ENCODE data around the gene RASGEF1C.

RASGEF1C gene

GRCh38 chr5:180079702-180080466 lies 129.1 kb downstream of the RASGEF1C start:
- DNase-seq: no peak

- no peak for DNase-seq
These were observed 130.7 kb downstream of the RASGEF1C start for GRCh38 chr5:180078348-180078747.

GRCh38 chr5:180077594-180078284 lies 131.3 kb downstream of the RASGEF1C start:
- DNase-seq: no peak

GRCh38 chr5:180075703-180076102 lies 133.3 kb downstream of the RASGEF1C start:
- no peak for DNase-seq

GRCh38 chr5:180074462-180074861 lies 134.5 kb downstream of the RASGEF1C start:
- no peak for DNase-seq

GRCh38 chr5:180072556-180072955 lies 136.5 kb downstream of the RASGEF1C start:
- DNase-seq: peak; percentile 27

- no peak for DNase-seq
These were observed 136.8 kb downstream of the RASGEF1C start for GRCh38 chr5:180072256-180072548.

GRCh38 chr5:180071531-180072255 lies 137.3 kb downstream of the RASGEF1C start, which contains the start of gene RNF130:
RNF130 (minus strand) TSS chr5:180071759; CDS start chr5:180071702, 57 bp downstream.
- peak; percentile 87 for DNase-seq

GRCh38 chr5:180070756-180071530 lies 138.1 kb downstream of the RASGEF1C start:
- no peak for DNase-seq

GRCh38 chr5:180069589-180070247 lies 139.3 kb downstream of the RASGEF1C start:
- peak; percentile 64 for DNase-seq

- no peak for DNase-seq
These were observed 140.4 kb downstream of the RASGEF1C start for GRCh38 chr5:180068519-180069090.

- no peak for DNase-seq
These were observed 141.0 kb downstream of the RASGEF1C start for GRCh38 chr5:180067986-180068385.

GRCh38 chr5:180060192-180060591 lies 148.8 kb downstream of the RASGEF1C start:
- DNase-seq: no peak

- no peak for DNase-seq
These were observed 149.7 kb downstream of the RASGEF1C start for GRCh38 chr5:180059326-180059725.

- no peak for DNase-seq
These were observed 152.9 kb downstream of the RASGEF1C start for GRCh38 chr5:180056153-180056552.

GRCh38 chr5:180054226-180054625 lies 154.8 kb downstream of the RASGEF1C start:
- no peak for DNase-seq

GRCh38 chr5:180053061-180053602 lies 155.9 kb downstream of the RASGEF1C start:
- no peak for DNase-seq

- no peak for DNase-seq
These were observed 156.7 kb downstream of the RASGEF1C start for GRCh38 chr5:180052211-180052818.

All from CD4-positive, alpha-beta T cell treated with Interferon gamma for 1 hour (primary cell).